Neural cell (in vitro differentiated cells): ENCODE results near the gene HDAC10. TPM values are rescaled to one million over a fixed set of nuclear protein-coding genes. Genes with fewer than 3 reads are reported as not detected.

Experiments
- H2AFZ ChIP-seq: fragments of 200-600, 300-800 bp; sonication (generic), shearing (Covaris generic); 2 replicates; pipeline ENCODE4 v1.6.0; 2014; ENCODE audit warnings: low read depth, mild to moderate bottlenecking, antibody characterized with exemption, low read length, moderate library complexity
- H3F3A ChIP-seq: fragments of 200-600 bp; shearing (Covaris generic); 2 replicates; pipeline ENCODE4 v1.6.1; 2016; ENCODE audit warnings: mild to moderate bottlenecking, moderate library complexity, mixed read lengths, antibody characterized with exemption, low read length; ENCODE audit not compliant: insufficient read depth, poor library complexity, severe bottlenecking
- H3K27ac ChIP-seq: fragments of 200-600, 300-800 bp; sonication (generic), shearing (Covaris generic); 2 replicates; pipeline ENCODE4 v1.5.1; 2014; ENCODE audit warnings: mild to moderate bottlenecking, low read length, moderate library complexity
- H3K27me3 ChIP-seq: fragments of 300-800, 200-600 bp; sonication (generic), shearing (Covaris generic); 2 replicates; pipeline ENCODE4 v1.6.0; 2014; ENCODE audit warnings: mild to moderate bottlenecking, low read depth, low read length, moderate library complexity; ENCODE audit not compliant: insufficient read depth
- H3K36me3 ChIP-seq: fragments of 300-800, 200-600 bp; sonication (generic), shearing (Covaris generic); 2 replicates; pipeline ENCODE4 v1.5.1; 2014; ENCODE audit warnings: mild to moderate bottlenecking, antibody characterized with exemption, low read length, moderate library complexity; ENCODE audit not compliant: insufficient read depth
- H3K4me2 ChIP-seq: fragments of 300-800, 200-600 bp; sonication (generic), shearing (Covaris generic); 2 replicates; pipeline ENCODE4 v1.6.0; 2014; ENCODE audit warnings: mild to moderate bottlenecking, low read length
- H3K4me3 ChIP-seq: fragments of 300-800, 200-600 bp; sonication (generic), shearing (Covaris generic); 2 replicates; pipeline ENCODE4 v1.5.1; 2014; ENCODE audit warnings: mild to moderate bottlenecking, low read length, moderate library complexity
- H3K79me2 ChIP-seq: fragments of 200-600 bp; shearing (Covaris generic); replicated peaks from 2 replicates; pipeline ENCODE4 v1.6.0; 2014; ENCODE audit warnings: mild to moderate bottlenecking, low read length, moderate library complexity; ENCODE audit not compliant: insufficient read depth
- H3K9ac ChIP-seq: fragments of 300-800, 200-600 bp; sonication (generic), shearing (Covaris generic); 2 replicates; pipeline ENCODE4 v1.6.1; 2016; ENCODE audit warnings: mild to moderate bottlenecking, low read length, mixed read lengths
- H3K9me2 ChIP-seq: fragments of 200-600 bp; shearing (Covaris generic); 2 replicates; pipeline ENCODE4 v1.6.1; 2016; ENCODE audit warnings: mild to moderate bottlenecking, low read length, mixed read lengths; ENCODE audit not compliant: insufficient read depth
- H3K9me3 ChIP-seq: fragments of 200-600, 300-800 bp; sonication (generic), shearing (Covaris generic); 2 replicates; pipeline ENCODE4 v1.6.1; 2016; ENCODE audit warnings: mild to moderate bottlenecking, mixed run types, low read length, moderate library complexity, mixed read lengths
- H4K20me1 ChIP-seq: fragments of 200-600 bp; shearing (Covaris generic); 2 replicates; pipeline ENCODE4 v1.6.1; 2016; ENCODE audit warnings: mild to moderate bottlenecking, mixed run types; ENCODE audit not compliant: insufficient read depth
- EP300 ChIP-seq: fragments of 450-650 bp; conservative IDR thresholded peaks from 2 replicates; pipeline ENCODE4 v1.6.1; 2014; ENCODE audit warnings: antibody characterized with exemption, mild to moderate bottlenecking, moderate library complexity; ENCODE audit not compliant: poor library complexity, severe bottlenecking
- EZH2 ChIP-seq: fragments of 200-600, 300-800 bp; shearing (Covaris generic), sonication (generic); IDR thresholded peaks from 2 replicates; pipeline ENCODE4 v1.6.1; 2014; ENCODE audit warnings: antibody characterized with exemption, low read length, borderline replicate concordance, mild to moderate bottlenecking; ENCODE audit not compliant: insufficient read depth, poor library complexity, severe bottlenecking
- MXI1 ChIP-seq: fragments of 450-650 bp; conservative IDR thresholded peaks from 2 replicates; pipeline ENCODE4 v1.6.1; 2014; ENCODE audit warnings: antibody characterized with exemption, mild to moderate bottlenecking; ENCODE audit not compliant: poor library complexity, severe bottlenecking
- POLR2AphosphoS5 ChIP-seq: IDR thresholded peaks from 2 replicates; pipeline ENCODE4 v1.6.1; 2012
- RAD21 ChIP-seq: fragments of 450-650 bp; conservative IDR thresholded peaks from 2 replicates; pipeline ENCODE4 v1.6.1; 2014; ENCODE audit warnings: antibody characterized with exemption, mild to moderate bottlenecking, moderate library complexity
- SMC3 ChIP-seq: fragments of 450-650 bp; conservative IDR thresholded peaks from 2 replicates; pipeline ENCODE4 v1.6.1; 2014; ENCODE audit warnings: antibody characterized with exemption, mild to moderate bottlenecking, moderate library complexity; ENCODE audit not compliant: poor library complexity
- TAF1 ChIP-seq: IDR thresholded peaks from 2 replicates; pipeline ENCODE4 v1.6.1; 2012; ENCODE audit warnings: low read depth
- polyA plus RNA-seq: library from polyadenylated mRNA; depleted of rRNA; stranded (reverse); fragments of >200 nt; gene quantifications from 2 replicates; pipeline ENCODE4 v1.2.3, GENCODE V29; 2014
- TF ChIP-seq, protein P1 (sequence below): fragments of 450-650 bp; IDR thresholded peaks from 2 replicates; pipeline ENCODE4 v1.5.1; 2014; ENCODE audit warnings: antibody characterized with exemption, mild to moderate bottlenecking, moderate library complexity; ENCODE audit not compliant: poor library complexity, severe bottlenecking
- TF ChIP-seq, protein P2 (sequence below): IDR thresholded peaks from 2 replicates; pipeline ENCODE4 v1.6.1; 2012; ENCODE audit warnings: borderline replicate concordance

Gene HDAC10
- polyA plus RNA-seq, 1 donor from 2014 or later = 39.1 TPM

DNA sequence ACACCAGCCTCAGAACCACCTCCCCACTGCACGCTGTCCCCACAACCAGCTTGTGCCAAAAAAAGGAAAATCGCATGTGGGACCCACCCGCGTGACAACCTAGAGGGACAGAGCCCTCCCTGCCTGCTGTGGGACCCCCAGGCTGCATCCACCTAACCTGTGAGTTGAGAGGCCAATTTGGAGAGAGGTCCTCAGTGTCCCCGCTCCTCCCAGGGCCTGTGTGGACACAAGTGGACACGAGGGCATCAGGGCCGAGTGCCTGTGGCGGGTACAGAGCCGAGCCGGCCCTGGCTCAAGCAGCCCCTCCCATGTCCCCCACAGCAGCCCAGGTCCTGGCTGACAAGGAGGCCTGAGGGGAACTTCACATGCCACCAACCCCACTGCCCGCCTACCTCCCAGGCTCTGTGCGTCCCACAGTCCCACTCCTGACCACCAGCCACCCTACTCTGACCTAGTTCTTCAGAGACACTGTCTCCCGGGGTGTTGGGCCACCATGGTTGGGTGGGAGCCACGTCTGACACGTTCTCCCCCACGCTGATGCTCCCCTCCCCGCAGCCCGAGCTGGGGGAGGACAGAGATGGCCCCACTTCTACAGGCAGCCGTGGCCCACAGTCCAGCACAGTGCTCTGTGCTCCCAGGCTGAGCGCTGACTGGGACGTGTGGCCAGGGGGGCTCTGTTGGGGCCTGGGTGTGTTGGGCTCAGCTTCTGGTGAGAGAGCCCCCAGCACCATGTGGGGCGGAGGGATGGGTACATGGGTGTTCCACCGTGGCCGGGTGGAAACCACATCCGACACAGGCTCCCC, 31.1 kb downstream of the HDAC10 start:
- no peak overlapping the region for H3K9ac ChIP-seq
- no peaks in the 10 kb centered on the region for H3K9me2 ChIP-seq
- no peak overlapping the region for H2AFZ ChIP-seq
- H3K9me3 ChIP-seq = no peaks in the 10 kb centered on the region
- no peak overlapping the region for H3K4me3 ChIP-seq
- no peaks in the 10 kb centered on the region for H3K27me3 ChIP-seq
- no peak overlapping the region for H3K27ac ChIP-seq
- no peaks in the 10 kb centered on the region for H3K36me3 ChIP-seq
- TF ChIP-seq MXI1 = no peak
- no peaks in the 10 kb centered on the region for H3K79me2 ChIP-seq
- H3F3A ChIP-seq = no peaks in the 10 kb centered on the region
- no peaks in the 10 kb centered on the region for H4K20me1 ChIP-seq
- no peak overlapping the region for H3K4me2 ChIP-seq

DNA sequence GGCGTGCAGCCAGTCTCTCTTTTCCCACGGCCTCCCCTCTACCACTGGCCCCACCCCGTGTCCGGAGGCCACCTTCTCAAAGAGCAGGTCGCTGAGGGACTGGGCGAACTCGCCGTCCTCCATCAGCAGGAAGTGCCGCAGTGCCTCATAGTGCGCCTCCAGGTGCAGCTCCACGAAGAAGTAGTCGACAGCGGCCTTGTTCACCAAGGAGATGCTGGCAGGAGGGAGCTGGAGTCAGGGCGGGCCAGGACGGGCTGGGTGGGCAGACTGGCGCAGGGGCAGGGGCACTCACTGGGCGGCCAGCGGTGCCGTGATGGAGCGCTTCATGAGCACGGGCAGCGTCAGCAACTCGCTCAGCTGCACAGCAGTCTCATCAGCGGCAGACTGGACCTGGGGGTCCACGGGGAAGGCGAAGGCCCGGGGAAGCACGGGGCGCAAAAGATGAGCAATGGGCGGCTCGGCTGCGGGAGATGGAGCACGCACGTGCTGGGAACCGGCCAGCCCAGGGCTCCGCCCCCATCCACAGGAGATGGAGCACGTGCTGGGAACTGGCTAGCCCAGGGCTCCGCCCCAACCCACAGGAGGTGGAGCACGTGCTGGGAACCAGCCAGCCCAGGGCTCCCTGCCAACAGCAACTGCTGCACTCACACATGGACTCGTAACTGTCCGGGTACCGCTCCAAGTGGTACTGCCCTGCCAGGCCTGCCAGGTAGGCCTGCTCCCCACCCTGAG, 31.9 kb downstream of the HDAC10 start:
- no peaks in the 10 kb centered on the region for H3K9me3 ChIP-seq
- H3K4me3 ChIP-seq = no peak overlapping the region
- H4K20me1 ChIP-seq = no peaks in the 10 kb centered on the region
- no peak overlapping the region for H3K9ac ChIP-seq
- no peaks in the 10 kb centered on the region for H3K79me2 ChIP-seq
- no peaks in the 10 kb centered on the region for H3F3A ChIP-seq
- H3K27me3 ChIP-seq = no peaks in the 10 kb centered on the region
- TF ChIP-seq EP300 (no peak), RAD21 (no peak), SMC3 (no peak), POLR2AphosphoS5 (no peak), TAF1 (no peak), EZH2 (no peak), MXI1 (no peak)
- TF ChIP-seq, protein P1, sequence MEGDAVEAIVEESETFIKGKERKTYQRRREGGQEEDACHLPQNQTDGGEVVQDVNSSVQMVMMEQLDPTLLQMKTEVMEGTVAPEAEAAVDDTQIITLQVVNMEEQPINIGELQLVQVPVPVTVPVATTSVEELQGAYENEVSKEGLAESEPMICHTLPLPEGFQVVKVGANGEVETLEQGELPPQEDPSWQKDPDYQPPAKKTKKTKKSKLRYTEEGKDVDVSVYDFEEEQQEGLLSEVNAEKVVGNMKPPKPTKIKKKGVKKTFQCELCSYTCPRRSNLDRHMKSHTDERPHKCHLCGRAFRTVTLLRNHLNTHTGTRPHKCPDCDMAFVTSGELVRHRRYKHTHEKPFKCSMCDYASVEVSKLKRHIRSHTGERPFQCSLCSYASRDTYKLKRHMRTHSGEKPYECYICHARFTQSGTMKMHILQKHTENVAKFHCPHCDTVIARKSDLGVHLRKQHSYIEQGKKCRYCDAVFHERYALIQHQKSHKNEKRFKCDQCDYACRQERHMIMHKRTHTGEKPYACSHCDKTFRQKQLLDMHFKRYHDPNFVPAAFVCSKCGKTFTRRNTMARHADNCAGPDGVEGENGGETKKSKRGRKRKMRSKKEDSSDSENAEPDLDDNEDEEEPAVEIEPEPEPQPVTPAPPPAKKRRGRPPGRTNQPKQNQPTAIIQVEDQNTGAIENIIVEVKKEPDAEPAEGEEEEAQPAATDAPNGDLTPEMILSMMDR = no peak
- TF ChIP-seq, protein P2, sequence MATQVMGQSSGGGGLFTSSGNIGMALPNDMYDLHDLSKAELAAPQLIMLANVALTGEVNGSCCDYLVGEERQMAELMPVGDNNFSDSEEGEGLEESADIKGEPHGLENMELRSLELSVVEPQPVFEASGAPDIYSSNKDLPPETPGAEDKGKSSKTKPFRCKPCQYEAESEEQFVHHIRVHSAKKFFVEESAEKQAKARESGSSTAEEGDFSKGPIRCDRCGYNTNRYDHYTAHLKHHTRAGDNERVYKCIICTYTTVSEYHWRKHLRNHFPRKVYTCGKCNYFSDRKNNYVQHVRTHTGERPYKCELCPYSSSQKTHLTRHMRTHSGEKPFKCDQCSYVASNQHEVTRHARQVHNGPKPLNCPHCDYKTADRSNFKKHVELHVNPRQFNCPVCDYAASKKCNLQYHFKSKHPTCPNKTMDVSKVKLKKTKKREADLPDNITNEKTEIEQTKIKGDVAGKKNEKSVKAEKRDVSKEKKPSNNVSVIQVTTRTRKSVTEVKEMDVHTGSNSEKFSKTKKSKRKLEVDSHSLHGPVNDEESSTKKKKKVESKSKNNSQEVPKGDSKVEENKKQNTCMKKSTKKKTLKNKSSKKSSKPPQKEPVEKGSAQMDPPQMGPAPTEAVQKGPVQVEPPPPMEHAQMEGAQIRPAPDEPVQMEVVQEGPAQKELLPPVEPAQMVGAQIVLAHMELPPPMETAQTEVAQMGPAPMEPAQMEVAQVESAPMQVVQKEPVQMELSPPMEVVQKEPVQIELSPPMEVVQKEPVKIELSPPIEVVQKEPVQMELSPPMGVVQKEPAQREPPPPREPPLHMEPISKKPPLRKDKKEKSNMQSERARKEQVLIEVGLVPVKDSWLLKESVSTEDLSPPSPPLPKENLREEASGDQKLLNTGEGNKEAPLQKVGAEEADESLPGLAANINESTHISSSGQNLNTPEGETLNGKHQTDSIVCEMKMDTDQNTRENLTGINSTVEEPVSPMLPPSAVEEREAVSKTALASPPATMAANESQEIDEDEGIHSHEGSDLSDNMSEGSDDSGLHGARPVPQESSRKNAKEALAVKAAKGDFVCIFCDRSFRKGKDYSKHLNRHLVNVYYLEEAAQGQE = no peak
- H3K9me2 ChIP-seq = no peaks in the 10 kb centered on the region
- no peak overlapping the region for H3K4me2 ChIP-seq
- no peak overlapping the region for H3K27ac ChIP-seq
- H3K36me3 ChIP-seq = no peaks in the 10 kb centered on the region
- H2AFZ ChIP-seq = no peak overlapping the region
